ENCODE measurements around the gene FRMD1.

FRMD1 gene

DNA sequence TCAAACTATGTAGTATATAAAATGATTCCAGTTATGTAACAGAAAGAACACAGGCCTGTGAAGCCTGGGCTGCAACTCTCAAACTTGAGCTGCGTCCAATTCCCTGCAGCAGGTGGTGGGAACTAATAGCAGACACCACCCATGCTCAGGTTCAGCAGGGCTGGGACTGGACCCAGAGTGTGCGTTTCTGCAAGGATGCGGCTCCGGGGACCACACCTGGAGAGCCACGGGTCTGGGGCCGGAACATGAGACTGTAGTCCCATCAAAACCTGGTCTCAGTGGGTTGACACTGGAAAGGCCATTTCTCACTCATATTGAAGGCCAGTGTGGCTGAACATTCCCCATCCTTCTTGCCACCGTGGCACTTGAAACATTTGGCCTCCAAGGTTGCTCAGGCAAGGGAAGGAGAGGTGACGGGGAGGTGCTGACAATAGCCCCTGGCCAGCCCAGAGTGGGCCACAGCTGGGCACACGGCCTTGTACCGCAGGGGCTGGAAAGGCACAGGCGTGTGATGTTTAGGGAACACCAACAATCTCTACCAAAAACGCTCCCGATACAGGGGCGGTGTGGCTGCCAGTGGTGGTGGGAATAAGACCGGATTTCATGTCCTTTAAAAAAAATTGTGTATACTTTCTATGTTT lies 38.0 kb downstream of the FRMD1 start:
- DNase-seq: no peak

DNA sequence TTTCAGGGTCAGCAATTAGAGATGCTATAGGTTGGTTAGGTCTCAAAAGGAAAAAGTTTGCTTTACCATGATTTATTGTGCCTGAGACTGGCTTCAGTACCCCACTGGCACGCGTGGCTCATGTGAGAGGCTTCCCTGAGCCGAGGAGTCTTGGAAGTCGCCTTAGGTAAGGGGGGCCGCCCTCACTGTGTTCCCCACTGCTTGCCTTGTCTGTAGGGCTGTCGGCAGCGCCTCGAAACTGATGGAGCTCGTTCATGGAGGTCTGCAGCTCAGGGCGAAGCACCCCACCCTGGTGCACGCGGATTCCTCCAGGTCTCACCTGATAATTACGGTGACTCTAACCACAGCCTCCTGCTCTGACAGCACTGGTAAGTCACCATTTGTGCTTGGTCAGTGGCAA lies 39.2 kb downstream of the FRMD1 start:
- no peak for DNase-seq

- DNase-seq: no peak
Measured at GRCh38 chr6:168039301-168039700, 39.7 kb downstream of the FRMD1 start.

DNA sequence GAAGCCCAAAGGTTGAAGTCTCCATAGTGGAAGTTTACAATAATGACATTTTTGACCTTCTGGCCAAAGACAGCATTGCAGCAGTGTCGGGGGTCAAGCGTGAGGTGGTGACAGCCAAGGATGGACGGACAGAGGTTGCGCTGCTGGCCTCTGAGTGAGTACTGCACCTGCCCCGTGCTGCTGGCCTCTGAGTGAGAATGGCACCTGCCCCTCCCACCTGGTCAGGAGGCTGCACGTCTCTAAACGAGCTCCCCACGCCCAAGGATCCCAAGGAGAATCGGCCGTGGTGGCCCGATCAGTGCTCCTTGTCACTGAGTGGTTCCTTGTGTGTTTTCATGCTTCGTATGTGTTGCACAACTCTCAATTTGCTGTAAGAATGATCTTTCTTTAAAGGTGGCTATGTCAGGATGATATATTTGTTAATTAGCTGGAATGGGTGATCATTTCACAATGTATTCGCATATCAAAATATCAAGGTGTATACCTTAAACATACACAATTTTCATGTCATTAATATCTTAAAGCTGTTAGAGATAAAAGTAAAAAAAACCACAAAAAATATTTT lies 40.4 kb downstream of the FRMD1 start:
- DNase-seq: no peak

DNA sequence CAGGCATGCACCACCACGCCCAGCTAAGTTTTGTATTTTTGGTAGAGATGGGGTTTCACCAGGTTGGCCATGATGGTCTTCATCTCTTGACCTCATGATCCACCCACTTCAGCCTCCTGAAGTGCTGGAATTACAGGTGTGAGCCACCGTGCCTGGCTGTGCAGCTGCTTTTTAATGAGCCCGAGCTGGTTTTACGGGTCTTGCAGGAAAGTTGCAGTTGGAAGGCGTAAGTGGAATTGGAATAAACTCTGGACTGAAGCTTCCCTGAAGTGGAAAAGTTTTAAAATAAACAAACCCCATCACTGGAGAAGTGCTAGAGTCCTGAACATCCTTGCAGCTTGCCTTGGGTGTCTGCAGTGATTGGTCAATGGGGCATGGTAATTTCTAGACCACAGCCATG lies 41.2 kb downstream of the FRMD1 start:
- DNase-seq: no peak

GRCh38 chr6:168037242-168037641 lies 41.8 kb downstream of the FRMD1 start:
- no peak for DNase-seq

GRCh38 chr6:168035661-168036545 lies 43.1 kb downstream of the FRMD1 start:
- no peak for DNase-seq

DNA sequence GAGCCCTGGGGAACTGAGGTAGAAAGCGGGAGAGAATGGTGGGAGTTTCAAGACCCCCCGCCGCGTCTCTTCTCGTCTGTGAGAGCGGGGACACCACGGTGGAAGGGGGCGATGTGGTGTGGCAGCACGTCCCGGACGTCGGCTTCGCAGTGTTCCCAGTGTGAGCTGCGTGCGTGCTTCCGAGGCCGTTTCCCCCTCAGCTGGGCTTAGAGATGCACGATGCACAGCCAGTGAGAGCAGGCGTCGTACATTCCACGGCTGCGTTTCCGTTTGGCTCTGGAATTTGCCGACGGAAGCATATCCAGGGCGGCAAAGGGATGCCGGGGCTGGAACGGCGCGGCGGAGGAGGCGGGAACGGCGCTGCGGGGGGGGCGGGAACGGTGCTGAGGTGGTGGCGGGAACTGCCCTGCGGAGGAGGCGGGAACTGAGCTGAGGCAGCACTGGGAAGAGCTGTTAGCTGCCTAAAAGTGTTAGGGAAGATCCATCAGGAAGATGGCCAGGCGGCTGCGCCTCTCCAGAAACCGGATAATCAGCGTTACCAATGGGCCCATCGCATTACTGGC lies 43.8 kb downstream of the FRMD1 start:
- DNase-seq: no peak

DNA sequence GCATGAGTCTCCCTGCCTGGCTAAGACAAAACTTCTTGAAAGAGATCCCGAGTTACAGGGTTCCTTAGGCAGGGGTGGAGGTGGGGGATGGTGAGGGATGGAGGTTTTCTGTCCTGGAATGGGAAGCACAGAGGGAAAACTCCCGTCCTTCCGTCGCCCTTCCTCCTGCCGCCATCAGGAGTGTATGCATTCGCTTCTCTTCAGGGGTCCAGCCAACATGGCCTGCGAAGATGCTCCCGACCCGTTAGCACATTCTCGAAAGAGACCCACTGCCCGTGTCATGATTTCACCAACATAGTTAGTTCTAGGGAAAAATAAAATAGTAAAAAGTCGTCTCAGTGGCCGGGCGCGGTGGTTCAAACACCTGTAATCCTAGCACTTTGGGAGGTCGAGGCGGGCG lies 44.5 kb downstream of the FRMD1 start:
- no peak for DNase-seq

GRCh38 chr6:168033791-168034190 lies 45.2 kb downstream of the FRMD1 start:
- no peak for DNase-seq

DNA sequence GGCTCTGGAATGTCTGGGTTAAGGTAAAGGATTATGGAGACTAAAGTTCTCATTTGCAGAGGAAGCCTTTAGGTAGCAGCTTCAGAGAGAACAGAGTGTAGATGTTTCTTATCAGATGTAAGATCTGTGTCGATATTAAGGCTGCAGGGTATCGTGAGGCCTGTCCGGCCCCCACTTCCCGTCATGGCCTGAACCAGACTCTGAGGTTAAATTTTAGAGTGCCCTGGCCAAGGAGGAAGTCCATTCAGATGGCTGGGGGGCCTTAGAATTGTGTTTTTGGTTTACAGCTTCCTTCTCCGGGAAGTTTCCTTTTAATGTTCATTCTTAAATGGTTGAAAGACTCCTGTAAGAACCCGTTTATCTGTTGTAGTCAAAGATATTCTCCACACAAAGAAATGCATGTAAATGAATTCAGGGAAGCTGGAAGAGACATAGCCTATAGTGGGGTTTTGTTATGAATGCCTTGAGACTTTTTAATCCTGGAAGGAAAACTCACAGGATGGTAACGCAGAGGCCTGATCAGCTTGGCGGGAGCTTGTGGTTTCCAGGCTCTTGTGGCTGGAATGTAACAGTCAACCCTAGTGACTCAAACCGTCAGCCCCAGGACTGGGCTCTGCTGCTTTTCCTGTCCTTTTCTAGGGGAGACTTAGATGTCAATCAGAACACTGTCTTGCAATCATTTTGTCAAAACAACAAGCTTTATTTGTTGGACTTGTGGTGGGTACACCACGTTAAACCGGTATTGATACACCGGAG lies 46.8 kb downstream of the FRMD1 start:
- no peak for DNase-seq

- DNase-seq: no peak
Measured at GRCh38 chr6:168031411-168031971, 47.5 kb downstream of the FRMD1 start.

DNA sequence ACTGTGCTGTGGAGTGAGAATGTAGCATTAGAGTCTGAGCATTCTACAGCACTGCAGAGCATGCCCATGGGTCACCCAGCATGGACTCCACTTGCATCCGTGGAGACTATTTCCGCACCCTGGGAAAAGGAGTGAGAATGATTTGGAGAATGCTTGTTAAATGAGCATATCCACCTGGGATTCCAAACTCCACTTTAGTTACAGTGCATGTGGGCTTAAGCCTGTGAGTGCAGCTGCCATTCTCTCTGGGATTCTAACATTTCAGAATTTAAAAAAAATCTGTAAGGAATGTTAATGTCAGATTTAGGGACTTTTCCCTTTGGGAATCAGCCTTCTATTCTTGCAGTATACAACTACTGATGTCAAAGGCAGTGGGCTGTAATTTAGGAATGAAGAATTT lies 48.1 kb downstream of the FRMD1 start:
- no peak for DNase-seq

GRCh38 chr6:168030218-168030746 lies 48.7 kb downstream of the FRMD1 start:
- no peak for DNase-seq

DNA sequence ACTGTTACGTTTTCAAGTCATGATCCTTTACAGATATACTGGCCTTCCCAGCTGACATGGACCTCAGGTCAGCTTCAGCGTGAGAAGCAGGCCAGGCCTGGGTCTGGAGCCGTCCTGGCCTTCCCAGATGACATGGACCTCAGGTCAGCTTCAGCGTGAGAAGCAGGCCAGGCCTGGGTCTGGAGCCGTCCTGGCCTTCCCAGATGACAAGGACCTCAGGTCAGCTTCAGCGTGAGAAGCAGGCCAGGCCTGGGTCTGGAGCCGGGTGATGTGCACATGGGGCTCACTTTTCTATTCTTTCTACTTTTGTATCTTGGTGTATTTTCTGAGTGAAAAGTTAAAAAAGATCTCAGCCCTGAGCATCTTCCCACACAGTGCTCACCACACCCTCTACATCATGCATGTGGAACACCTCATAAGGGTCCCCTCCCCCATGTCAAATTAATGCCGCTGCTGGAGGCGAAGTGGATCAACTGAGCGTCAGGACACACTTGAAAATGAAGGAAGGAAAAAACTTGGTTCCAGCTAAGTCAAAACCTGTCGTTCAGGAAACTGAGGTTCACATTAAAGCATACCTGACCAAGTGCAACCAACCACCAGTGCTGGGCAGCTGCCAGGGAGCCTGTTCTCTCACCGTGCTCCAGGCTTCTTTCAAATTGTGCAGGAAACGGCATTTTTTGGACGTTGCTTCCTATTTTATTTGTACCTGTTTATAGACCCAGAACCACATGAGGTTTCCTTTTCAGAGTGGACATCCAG lies 49.4 kb downstream of the FRMD1 start:
- DNase-seq: no peak

DNA sequence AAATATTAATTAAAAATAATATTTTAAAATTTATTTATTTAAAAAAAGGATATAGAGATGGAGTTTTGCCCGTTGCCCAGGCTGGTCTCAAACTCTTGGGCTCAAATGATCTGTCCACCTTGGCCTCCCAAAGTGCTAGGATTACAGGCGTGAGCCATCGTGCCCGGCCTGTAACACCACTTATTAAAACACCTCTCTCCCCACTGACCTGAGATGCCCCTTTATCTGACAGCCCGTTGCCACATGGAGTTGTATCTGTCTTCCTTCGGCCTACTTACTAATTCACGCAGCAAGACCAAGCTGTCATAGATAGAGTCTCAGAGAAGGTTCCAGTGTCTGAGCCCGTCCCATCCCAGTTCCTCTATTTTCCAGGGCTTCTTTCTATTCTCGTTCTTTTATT lies 50.8 kb downstream of the FRMD1 start:
- DNase-seq: no peak

DNA sequence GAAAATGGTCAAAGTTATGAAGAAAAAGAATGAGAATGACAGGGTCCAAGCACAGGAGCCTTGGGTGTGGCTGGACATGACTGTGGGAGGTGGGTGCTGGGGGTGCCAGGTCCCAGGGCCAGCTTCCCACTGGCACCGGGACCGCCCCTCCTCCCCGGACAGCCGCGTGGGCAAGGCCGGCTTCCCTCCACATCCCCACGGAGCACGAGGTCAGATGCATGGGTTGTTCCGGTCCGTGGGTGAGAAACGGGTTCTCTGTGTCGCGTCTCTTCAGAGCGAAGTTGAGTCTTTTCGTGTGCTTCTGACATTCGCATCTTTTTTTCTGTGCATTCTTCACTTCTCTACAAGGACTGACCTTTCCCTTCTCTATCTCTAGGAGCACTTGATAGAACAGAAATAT lies 51.5 kb downstream of the FRMD1 start:
- no peak for DNase-seq

DNA sequence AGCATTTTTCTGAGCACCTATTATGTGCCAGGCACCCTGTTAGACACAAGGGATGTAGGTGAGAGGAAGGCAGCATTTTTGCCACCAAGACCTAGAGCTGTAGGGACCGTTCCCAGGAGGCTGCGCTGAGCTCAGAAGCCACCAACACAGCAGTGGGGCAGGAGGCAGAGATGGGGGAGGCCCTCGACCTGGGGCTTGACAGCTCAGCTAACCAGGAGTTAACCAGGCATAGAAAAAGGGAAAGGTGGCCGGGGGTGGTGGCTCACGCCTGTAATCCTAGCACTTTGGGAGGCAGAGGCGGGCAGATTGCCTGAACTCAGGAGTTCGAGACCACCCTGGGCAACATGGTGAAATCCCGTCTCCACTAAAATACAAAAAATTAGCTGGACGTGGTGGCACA lies 52.1 kb downstream of the FRMD1 start:
- DNase-seq: no peak

- no peak for DNase-seq
Measured at GRCh38 chr6:168025831-168026710, 52.9 kb downstream of the FRMD1 start.

DNA sequence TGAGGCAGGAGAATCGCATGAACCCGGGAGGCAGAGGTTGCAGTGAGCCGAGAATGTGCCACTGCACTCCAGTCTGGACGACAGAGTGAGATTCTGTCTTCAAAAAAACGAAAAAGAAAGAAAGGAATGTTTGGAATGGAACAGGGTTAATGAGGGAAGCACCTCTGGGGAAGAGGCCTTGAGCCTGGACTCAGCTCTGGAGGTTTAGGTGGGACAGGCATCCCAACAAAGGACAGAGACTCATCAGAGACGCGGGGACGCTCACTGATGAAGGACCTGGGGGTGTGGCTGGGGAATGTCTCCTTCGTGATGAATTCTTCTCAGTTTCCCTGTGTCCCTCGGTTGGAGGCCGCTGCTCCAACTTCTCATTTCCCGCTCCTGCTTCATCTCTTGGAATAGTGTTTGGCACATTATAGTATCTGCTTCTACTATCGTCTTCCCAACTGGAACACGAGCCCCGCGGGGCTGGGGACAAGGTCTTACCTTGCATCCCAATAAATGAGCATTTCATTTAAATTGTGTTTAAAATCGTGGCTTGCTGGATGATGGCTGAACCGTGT lies 54.0 kb downstream of the FRMD1 start:
- DNase-seq: no peak

Measured in activated CD8-positive, alpha-beta memory T cell treated with anti-CD3 and anti-CD28 coated beads, Interleukin-2, amount 50 U/mL, for 4 hours (primary cell).